HCT116 (cell line): ENCODE measurements around the gene TTC1. TPM values are rescaled to one million over a fixed set of nuclear protein-coding genes. Genes with fewer than 3 reads are reported as not detected.

ENCODE experiments used
- ATAC-seq: fragments of 200-7000 bp; cut with Tn5 transposase; 2 replicates; pipeline ENCODE4 v1.9.1; 2020; ENCODE audit warnings: mild to moderate bottlenecking, moderate library complexity
- BruUV-seq: library from RNA; stranded (reverse); fragments of 400-500 nt; replicated peaks from 2 replicates; lab custom pipeline; 2021; lab: Mats Ljungman, UMichigan
- CTCF ChIA-PET: fragments of 300-600 bp; sonication (Branson Sonifier 250); formaldehyde crosslinking; loops from one replicate; lab custom pipeline; 2021; ENCODE audit warnings: antibody characterized with exemption; lab: Charles Lee
- POLR2A ChIA-PET: fragments of 300-600, 350-600 bp; sonication (Branson Sonifier 250); formaldehyde crosslinking; loops from one replicate; lab custom pipeline; 2021; ENCODE audit warnings: antibody characterized with exemption; lab: Charles Lee
- RAD21 ChIA-PET, 2 experiments: fragments of 300-600 bp; sonication (Branson Sonifier 250); formaldehyde crosslinking; loops; one replicate each; lab custom pipeline; 2023; ENCODE audit warnings: low total read pairs in 2 of 2; ENCODE audit not compliant: uncharacterized antibody in 2 of 2, unreplicated experiment in 2 of 2, low non-redundant PET in 1 of 2; lab: Charles Lee
- DNase-seq: peaks from one replicate; pipeline ENCODE4 v3.0.0-alpha.2; 2010; ENCODE audit warnings: low read depth, low spot score
- H2AFZ ChIP-seq: fragments of 200-600 bp; shearing (Covaris generic), sonication (generic); 2 replicates; pipeline ENCODE4 v1.6.1; 2017; ENCODE audit warnings: low read depth, mixed run types, mixed read lengths, antibody characterized with exemption, low read length; ENCODE audit not compliant: poor library complexity, severe bottlenecking
- H3K27ac ChIP-seq: 2 replicates; pipeline ENCODE4 v1.5.1; 2012; ENCODE audit warnings: low read depth, low read length
- H3K27me3 ChIP-seq: fragments of 200-600 bp; sonication (generic); 2 replicates; pipeline ENCODE4 v1.6.1; 2016; ENCODE audit warnings: mixed run types, low read length, mixed read lengths; ENCODE audit not compliant: insufficient read depth
- H3K36me3 ChIP-seq, 2 experiments: fragments of 200-500 bp in 1 of 2; fragments of 200-600 bp in 1 of 2; sonication (Bioruptor generic) in 1 of 2; sonication (generic) in 1 of 2; 2 replicates each; pipeline versions ENCODE4 v1.5.1 to v1.6.1; 2014 to 2016; ENCODE audit warnings: low read length in 2 of 2, inconsistent platforms in 1 of 2, mixed read lengths in 1 of 2, mixed run types in 1 of 2; ENCODE audit not compliant: insufficient read depth in 2 of 2, control insufficient read depth in 1 of 2
- H3K4me1 ChIP-seq, 2 experiments: fragments of 200-600 bp in 1 of 2; sonication (generic) in 1 of 2; 2 replicates each; pipeline versions ENCODE4 v1.5.1 to v1.6.1; 2012 to 2017; ENCODE audit warnings: low read length in 2 of 2, inconsistent platforms in 1 of 2, mild to moderate bottlenecking in 1 of 2, mixed read lengths in 1 of 2, mixed run types in 1 of 2, moderate library complexity in 1 of 2; ENCODE audit not compliant: insufficient read depth in 2 of 2, control insufficient read depth in 1 of 2
- H3K4me2 ChIP-seq: fragments of 200-600 bp; sonication (generic); 2 replicates; pipeline ENCODE4 v1.6.1; 2017; ENCODE audit warnings: mixed run types, low read length, mixed read lengths
- H3K4me3 ChIP-seq, 2 experiments: fragments of 200-600 bp in 1 of 2; sonication (generic) in 1 of 2; replicated peaks in 1 of 2; 2 replicates each; pipeline ENCODE4 v1.5.1; 2011 to 2016; ENCODE audit warnings: low read length in 2 of 2, control low read depth in 1 of 2, low read depth in 1 of 2, mild to moderate bottlenecking in 1 of 2, mixed read lengths in 1 of 2, mixed run types in 1 of 2
- H3K79me2 ChIP-seq: fragments of 200-600 bp; sonication (generic); 2 replicates; pipeline ENCODE4 v1.6.1; 2017; ENCODE audit warnings: mild to moderate bottlenecking, mixed run types, low read length, moderate library complexity, mixed read lengths; ENCODE audit not compliant: insufficient read depth
- H3K9ac ChIP-seq: fragments of 200-600 bp; sonication (generic); 2 replicates; pipeline ENCODE4 v1.6.1; 2016; ENCODE audit warnings: low read length, mixed read lengths
- H3K9me2 ChIP-seq: fragments of 200-600 bp; sonication (generic), shearing (Covaris generic); 2 replicates; pipeline ENCODE4 v1.6.1; 2017; ENCODE audit warnings: mixed run types, mild to moderate bottlenecking, moderate library complexity; ENCODE audit not compliant: insufficient read depth
- H3K9me3 ChIP-seq, 2 experiments: fragments of 200-500 bp in 1 of 2; fragments of 200-600 bp in 1 of 2; sonication (Bioruptor generic) in 1 of 2; sonication (generic) in 1 of 2; 2 replicates each; pipeline ENCODE4 v1.6.1; 2014 to 2017; ENCODE audit warnings: low read length in 2 of 2, mixed read lengths in 2 of 2, inconsistent platforms in 1 of 2, low read depth in 1 of 2, mild to moderate bottlenecking in 1 of 2, mixed run types in 1 of 2, moderate library complexity in 1 of 2; ENCODE audit not compliant: control insufficient read depth in 1 of 2, insufficient read depth in 1 of 2
- H4K20me1 ChIP-seq: fragments of 200-600 bp; sonication (generic), shearing (Covaris generic); 2 replicates; pipeline ENCODE4 v1.6.1; 2017; ENCODE audit warnings: mixed run types, mild to moderate bottlenecking, moderate library complexity; ENCODE audit not compliant: insufficient read depth
- CBX3 ChIP-seq: IDR thresholded peaks from 2 replicates; pipeline ENCODE4 v1.6.1; 2012; ENCODE audit warnings: low read depth
- CTCF ChIP-seq, 3 experiments: fragments of 200-600 bp in 1 of 3; sonication (generic) in 1 of 3; IDR thresholded peaks in 2 of 3; conservative IDR thresholded peaks in 1 of 3; 2 replicates each; pipeline ENCODE4 v1.5.1; 2012 to 2017; ENCODE audit warnings: low read depth in 2 of 3, low read length in 2 of 3, antibody characterized with exemption in 1 of 3, borderline replicate concordance in 1 of 3, control low read depth in 1 of 3, mild to moderate bottlenecking in 1 of 3, mixed read lengths in 1 of 3, mixed run types in 1 of 3, moderate library complexity in 1 of 3; ENCODE audit not compliant: insufficient read depth in 1 of 3
- EGR1 ChIP-seq: IDR thresholded peaks from 2 replicates; pipeline ENCODE4 v1.6.1; 2012; ENCODE audit warnings: low read depth
- ELF1 ChIP-seq: IDR thresholded peaks from 2 replicates; pipeline ENCODE4 v1.6.1; 2012; ENCODE audit warnings: low read depth, borderline replicate concordance
- EZH2 ChIP-seq: fragments of 200-600 bp; sonication (generic); IDR thresholded peaks from 2 replicates; pipeline ENCODE4 v1.6.1; 2017; ENCODE audit warnings: antibody characterized with exemption, mixed run types
- FOSL1 ChIP-seq: IDR thresholded peaks from 2 replicates; pipeline ENCODE4 v1.6.1; 2012; ENCODE audit warnings: low read depth
- JUND ChIP-seq: IDR thresholded peaks from 2 replicates; pipeline ENCODE4 v1.6.1; 2012
- MAX ChIP-seq: IDR thresholded peaks from 2 replicates; pipeline ENCODE4 v1.6.1; 2012
- RAD21 ChIP-seq: IDR thresholded peaks from 2 replicates; pipeline ENCODE4 v1.6.1; 2012; ENCODE audit warnings: low read depth, mild to moderate bottlenecking
- SIN3A ChIP-seq: IDR thresholded peaks from 2 replicates; pipeline ENCODE4 v1.6.1; 2012; ENCODE audit warnings: low read depth
- SRF ChIP-seq: IDR thresholded peaks from 2 replicates; pipeline ENCODE4 v1.6.1; 2012; ENCODE audit warnings: low read depth
- ZBTB33 ChIP-seq: IDR thresholded peaks from 2 replicates; pipeline ENCODE4 v1.6.1; 2011; ENCODE audit warnings: mild to moderate bottlenecking, low read length, moderate library complexity; ENCODE audit not compliant: insufficient replicate concordance; ENCODE audit errors: extremely low read depth
- ZNF274 ChIP-seq: fragments of 200-500 bp; sonication (Bioruptor generic); IDR thresholded peaks from 2 replicates; pipeline ENCODE4 v1.6.1; 2014; ENCODE audit warnings: mild to moderate bottlenecking, low read depth, low read length, inconsistent platforms
- intact Hi-C: fragments of 100-400 bp; cut with micrococcal nuclease; formaldehyde crosslinking; loops from 2 replicates; pipeline ENCODE4 v1.10.0; 2022
- total RNA-seq: library from RNA; stranded (reverse); gene quantifications from one replicate; pipeline ENCODE4 v1.2.1, GENCODE V29; 2021; ENCODE audit not compliant: unreplicated experiment

TTC1 gene
- total RNA-seq, 1 experiment from 2014 or later, result 48.1 TPM

- no peak overlapping the region for H3K4me2 ChIP-seq
- 0 out of 2 replicates have a peak, but pooled peaks cover 6% of the 10 kb centered on the region for H4K20me1 ChIP-seq
- intact Hi-C loops, result no loop called here
- RAD21 ChIA-PET, result interaction anchor here in 1 of 2 experiments (0.6 kb wide), 1 partner anchor 8 kb away, joined by 6 read pairs; no protein-coding TSS in a partner anchor
- CTCF ChIA-PET, result no interaction called here
- no peak overlapping the region for H3K4me3 ChIP-seq
- ATAC-seq (no peak), DNase-seq (no peak)
- no peak overlapping the region for H3K9ac ChIP-seq
- TF ChIP-seq EZH2 (no peak), ZNF274 (no peak), ELF1 (no peak), RAD21 (no peak), CBX3 (no peak), CTCF (IDR thresholded peaks at IDR 0.05 in 2 of 3, conservative IDR thresholded peaks at IDR 0.05 in 1 of 3; ENCODE audit: borderline replicate concordance in 1 of 3, insufficient read depth in 1 of 3, low read depth in 2 of 3, low read length in 2 of 3) (no peak), ZBTB33 (no peak), FOSL1 (no peak), JUND (no peak), EGR1 (no peak), MAX (no peak), SRF (no peak), SIN3A (no peak)
- H3K9me2 ChIP-seq, result no peaks in the 10 kb centered on the region
- H3K4me1 ChIP-seq, result no peaks in the 10 kb centered on the region
- POLR2A ChIA-PET, result no interaction called here
- H3K9me3 ChIP-seq, result no peaks in the 10 kb centered on the region
- H3K27me3 ChIP-seq, result no peaks in the 10 kb centered on the region
- H2AFZ ChIP-seq, result no peak overlapping the region
- H3K36me3 ChIP-seq, result peaks cover 11 to 13% of the 10 kb centered on the region in 2 experiments; a peak in 2 of 4 replicates
- H3K79me2 ChIP-seq, result no peaks in the 10 kb centered on the region
- H3K27ac ChIP-seq, result no peak overlapping the region
- BruUV-seq, result no TSS peak
Measured at GRCh38 chr5:160088805-160089204, 79.9 kb downstream of the TTC1 start.
